Esophagus squamous epithelium (tissue), 5 donors: ENCODE data around the gene PPARA. TPM values are rescaled to one million over a fixed set of nuclear protein-coding genes. Genes with fewer than 3 reads are reported as not detected.

ENCODE experiments used
- DNase-seq: peaks from one replicate; lab custom pipeline; 2025; lab: John Stamatoyannopoulos, UW
- H3K27ac ChIP-seq, 4 donors: fragments of 200-600 bp; sonication (generic); one replicate each; pipeline ENCODE4 v1.5.1; 2016 to 2019; ENCODE audit warnings: mild to moderate bottlenecking in 1 of 4
- H3K27me3 ChIP-seq, 4 donors: fragments of 200-600 bp; sonication (generic); 1 replicate in 3 of 4; 2 replicates in 1 of 4; pipeline versions ENCODE4 v1.5.1 to v1.6.0; 2017 to 2021; ENCODE audit warnings: antibody characterized with exemption in 1 of 4
- H3K36me3 ChIP-seq, 3 donors: fragments of 200-600 bp; sonication (generic); one replicate each; pipeline ENCODE4 v1.5.1; 2016 to 2019
- H3K4me1 ChIP-seq, 3 donors: fragments of 200-600 bp; sonication (generic); one replicate each; pipeline ENCODE4 v1.5.1; 2017 to 2019
- H3K4me3 ChIP-seq, 4 donors: fragments of 200-600 bp; sonication (generic); 1 replicate in 3 of 4; 2 replicates in 1 of 4; pipeline ENCODE4 v1.5.1; 2016 to 2019; ENCODE audit warnings: mild to moderate bottlenecking in 2 of 4, moderate library complexity in 1 of 4
- H3K9me3 ChIP-seq, 3 donors: fragments of 200-600 bp; sonication (generic); one replicate each; pipeline ENCODE4 v1.5.1; 2016 to 2019
- CTCF ChIP-seq, 6 experiments: fragments of 450-650 bp in 4 of 6; fragments of 200-600 bp in 2 of 6; sonication (generic) in 2 of 6; IDR thresholded peaks; one replicate each; pipeline ENCODE4 v1.5.1; 2016 to 2019; ENCODE audit warnings: antibody characterized with exemption in 6 of 6, mild to moderate bottlenecking in 4 of 6, moderate library complexity in 4 of 6
- POLR2A ChIP-seq, 4 donors: fragments of 450-650 bp; IDR thresholded peaks; one replicate each; pipeline ENCODE4 v1.6.1; 2017; ENCODE audit warnings: antibody characterized with exemption in 4 of 4, mild to moderate bottlenecking in 4 of 4, moderate library complexity in 3 of 4
- WGBS, 2 donors: methylation state at CpG; one replicate each; pipeline ENCODE4 v1.1.5; 2018; 5-methylcytosine and 5-hydroxymethylcytosine counted together
- intact Hi-C: fragments of 100-400 bp; cut with DNase I; formaldehyde crosslinking; loops from one replicate; pipeline ENCODE4 v1.15.0; 2022
- total RNA-seq, 4 donors: library from RNA; depleted of rRNA; stranded (reverse); fragments of >200 nt; gene quantifications; one replicate each; pipeline ENCODE4 v1.1.0, GENCODE V29; 2016
- donor health status: DM: yes; HTN: yes; CAD: no.

The PPARA gene
- 10 to 100 TPM in 2 of 4 donors, 1 to 10 TPM in 2; 7.7 to 18.5 (median 10.1) TPM for total RNA-seq

- intact Hi-C loops: no loop called here
- H3K9me3 ChIP-seq: no peaks in the 10 kb centered on the region
- peaks cover 6 to 61% (median 26%) of the 10 kb centered on the region in 3 donors for H3K4me1 ChIP-seq
- H3K27ac ChIP-seq: peak within 1 kb of the TSS; percentile 87 to 96 (median 93)
- peaks cover 0 to 28% (median 0%) of the 10 kb centered on the region in 3 donors for H3K36me3 ChIP-seq
- TF ChIP-seq POLR2A (IDR thresholded peaks at IDR 0.05) (peak in 2 of 4 donors; percentile 45 to 71), CTCF (IDR thresholded peaks at IDR 0.05) (no peak)
- no peak for DNase-seq
- 0% methylated on average over 1 of the region's 98 CpGs; no CpG with 5 or more reads in 1 of the 2 donors for WGBS, 2 donors
- H3K4me3 ChIP-seq: peak within 1 kb of the TSS; percentile 78 to 94 (median 90)
- H3K27me3 ChIP-seq: no peaks in the 10 kb centered on the region
These were observed at the start of gene PPARA for GRCh38 chr22:46150034-46150654. Gene PPARA, plus strand, starts transcription at chr22:46150526. Its CDS starts 47,858 bp downstream, at chr22:46198384.

GRCh38 chr22:46102159-46102558 lies 48.2 kb upstream of the PPARA start:
- no peaks in the 10 kb centered on the region for H3K27me3 ChIP-seq
- intact Hi-C loops: no loop called here
- no peak overlapping the region for H3K4me3 ChIP-seq
- H3K36me3 ChIP-seq: peaks cover 22 to 82% (median 30%) of the 10 kb centered on the region in 3 donors
- 68% methylated on average over 4 of the region's 11 CpGs; no CpG with 5 or more reads in 1 of the 2 donors for WGBS, 2 donors
- H3K9me3 ChIP-seq: no peaks in the 10 kb centered on the region
- DNase-seq: no peak
- H3K4me1 ChIP-seq: peaks cover 44 to 100% (median 79%) of the 10 kb centered on the region in 3 donors
- peak overlapping the region; percentile 87 to 94 (median 92) for H3K27ac ChIP-seq
- TF ChIP-seq POLR2A (IDR thresholded peaks at IDR 0.05) (no peak), CTCF (IDR thresholded peaks at IDR 0.05) (no peak)

- 49% methylated on average over 10 of the region's 13 CpGs; no CpG with 5 or more reads in 1 of the 2 donors for WGBS, 2 donors
- Histone ChIP-seq H3K4me1 (peaks cover 50 to 100% (median 79%) of the 10 kb centered on the region in 3 donors), H3K36me3 (peaks cover 22 to 82% (median 30%) of the 10 kb centered on the region in 3 donors), H3K27me3 (no peaks in the 10 kb centered on the region), H3K27ac (peak overlapping the region; percentile 87 to 94 (median 92)), H3K9me3 (no peaks in the 10 kb centered on the region), H3K4me3 (no peak overlapping the region)
- intact Hi-C loops: no loop called here
- TF ChIP-seq CTCF (IDR thresholded peaks at IDR 0.05) (no peak), POLR2A (IDR thresholded peaks at IDR 0.05) (no peak)
- no peak for DNase-seq
These were observed 47.6 kb upstream of the PPARA start for GRCh38 chr22:46102752-46103151.

GRCh38 chr22:46103181-46103580 lies 47.1 kb upstream of the PPARA start:
- no peaks in the 10 kb centered on the region for H3K27me3 ChIP-seq
- WGBS, 2 donors: 74% methylated on average over 5 of the region's 13 CpGs; no CpG with 5 or more reads in 1 of the 2 donors
- H3K4me3 ChIP-seq: no peak overlapping the region
- H3K4me1 ChIP-seq: peaks cover 54 to 100% (median 79%) of the 10 kb centered on the region in 3 donors
- intact Hi-C loops: no loop called here
- no peak for DNase-seq
- peaks cover 17 to 82% (median 30%) of the 10 kb centered on the region in 3 donors for H3K36me3 ChIP-seq
- peak overlapping the region; percentile 87 to 94 (median 92) for H3K27ac ChIP-seq
- no peak for TF ChIP-seq CTCF (IDR thresholded peaks at IDR 0.05)
- TF ChIP-seq POLR2A (IDR thresholded peaks at IDR 0.05): no peak
- no peaks in the 10 kb centered on the region for H3K9me3 ChIP-seq

- TF ChIP-seq POLR2A (IDR thresholded peaks at IDR 0.05) (no peak), CTCF (IDR thresholded peaks at IDR 0.05) (no peak)
- Histone ChIP-seq H3K36me3 (peaks cover 12 to 82% (median 26%) of the 10 kb centered on the region in 3 donors), H3K4me1 (peaks cover 59 to 100% (median 79%) of the 10 kb centered on the region in 3 donors), H3K27ac (peak overlapping the region; percentile 87 to 94 (median 92)), H3K9me3 (no peaks in the 10 kb centered on the region), H3K4me3 (no peak overlapping the region), H3K27me3 (no peaks in the 10 kb centered on the region)
- no CpG with 5 or more reads among the region's 19 CpGs for WGBS, 2 donors
- intact Hi-C loops: no loop called here
- no peak for DNase-seq
These were observed 46.7 kb upstream of the PPARA start for GRCh38 chr22:46103664-46104063.
